ENCODE measurements around the gene GSN. TPM values are rescaled to one million over a fixed set of nuclear protein-coding genes. Genes with fewer than 3 reads are reported as not detected.

Gene GSN
- total and polyA plus RNA-seq, 2 donors (not counting 1 experiment from before 2014, with no cell fraction given), result 38.4 to 45.4 TPM

- CTCF ChIA-PET, result interaction anchor here (1.5 to 7.9 kb wide), 3 partner anchors 25 to 95 kb away, joined by 5 to 102 read pairs (median 8); no protein-coding TSS in a partner anchor
- no peaks in the 10 kb centered on the region for H4K20me1 ChIP-seq (ENCODE audit: control insufficient read depth, insufficient read depth, low read length, poor library complexity, severe bottlenecking)
- H3K9ac ChIP-seq (ENCODE audit: low read length), result no peak overlapping the region
- H3K4me2 ChIP-seq (replicated peaks; ENCODE audit: low read depth, low read length, poor library complexity, severe bottlenecking), result no peak overlapping the region
- Mint-ChIP-seq H3K27me3 (no peaks in the 10 kb centered on the region), H3K4me3 (no peak overlapping the region), H3K9me3 (ENCODE audit: insufficient read depth) (peaks cover 3% of the 10 kb centered on the region), H3K4me1 (peaks cover 23% of the 10 kb centered on the region), H3K27ac (no peak overlapping the region)
- no peak overlapping the region for H3K27ac ChIP-seq (ENCODE audit: low read length in 2 of 2)
- peak overlapping the region; percentile 34 for H2AFZ ChIP-seq (ENCODE audit: insufficient read depth, low read depth, low read length, poor library complexity, severe bottlenecking)
- TF ChIP-seq, protein P1, sequence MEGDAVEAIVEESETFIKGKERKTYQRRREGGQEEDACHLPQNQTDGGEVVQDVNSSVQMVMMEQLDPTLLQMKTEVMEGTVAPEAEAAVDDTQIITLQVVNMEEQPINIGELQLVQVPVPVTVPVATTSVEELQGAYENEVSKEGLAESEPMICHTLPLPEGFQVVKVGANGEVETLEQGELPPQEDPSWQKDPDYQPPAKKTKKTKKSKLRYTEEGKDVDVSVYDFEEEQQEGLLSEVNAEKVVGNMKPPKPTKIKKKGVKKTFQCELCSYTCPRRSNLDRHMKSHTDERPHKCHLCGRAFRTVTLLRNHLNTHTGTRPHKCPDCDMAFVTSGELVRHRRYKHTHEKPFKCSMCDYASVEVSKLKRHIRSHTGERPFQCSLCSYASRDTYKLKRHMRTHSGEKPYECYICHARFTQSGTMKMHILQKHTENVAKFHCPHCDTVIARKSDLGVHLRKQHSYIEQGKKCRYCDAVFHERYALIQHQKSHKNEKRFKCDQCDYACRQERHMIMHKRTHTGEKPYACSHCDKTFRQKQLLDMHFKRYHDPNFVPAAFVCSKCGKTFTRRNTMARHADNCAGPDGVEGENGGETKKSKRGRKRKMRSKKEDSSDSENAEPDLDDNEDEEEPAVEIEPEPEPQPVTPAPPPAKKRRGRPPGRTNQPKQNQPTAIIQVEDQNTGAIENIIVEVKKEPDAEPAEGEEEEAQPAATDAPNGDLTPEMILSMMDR (IDR thresholded peaks at IDR 0.05), result no peak
- no peak for TF ChIP-seq EZH2 (IDR thresholded peaks at IDR 0.05; ENCODE audit: borderline replicate concordance, insufficient read depth, low read depth, low read length, poor library complexity, severe bottlenecking)
- no peaks in the 10 kb centered on the region for H3K36me3 ChIP-seq (replicated peaks in 1 of 2; ENCODE audit: control extremely low read depth in 1 of 2, control insufficient read depth in 1 of 2, extremely low read depth in 1 of 2, insufficient read depth in 2 of 2, low read length in 1 of 2)
- POLR2A ChIA-PET, result no interaction called here
- intact Hi-C loops (cut with micrococcal nuclease), result no loop called here
- no peak overlapping the region for H3K4me3 ChIP-seq (ENCODE audit: control extremely low read depth in 1 of 5, extremely low read depth in 1 of 5, insufficient read depth in 1 of 5, low read depth in 2 of 5, low read length in 4 of 5)
- ATAC-seq (ENCODE audit: low read depth) (no peak), DNase-seq (no peak)
- H3K79me2 ChIP-seq (ENCODE audit: control insufficient read depth, insufficient read depth, low read length), result peaks cover 10% of the 10 kb centered on the region
- 95% methylated on average over 2 of the region's 5 CpGs for WGBS (ENCODE audit: insufficient coverage)
- peaks cover 0 to 8% (median 0%) of the 10 kb centered on the region in 3 donors for H3K9me3 ChIP-seq (ENCODE audit: control extremely low read depth in 1 of 3, control insufficient read depth in 2 of 3, insufficient read depth in 1 of 3, low read length in 2 of 3)
- H3K4me1 ChIP-seq (ENCODE audit: control insufficient read depth in 2 of 2, insufficient read depth in 2 of 2, low read length in 2 of 2), result peaks cover 17 to 19% of the 10 kb centered on the region in 2 donors
- no peaks in the 10 kb centered on the region for H3K27me3 ChIP-seq (replicated peaks in 1 of 4; ENCODE audit: control extremely low read depth in 1 of 4, control insufficient read depth in 3 of 4, insufficient read depth in 4 of 4, low read length in 3 of 4)
Observed at GRCh38 chr9:121373011-121373729, 105.2 kb downstream of the GSN start.

GRCh38 chr9:121376214-121376830 is 108.4 kb downstream of the GSN start:
- no peaks in the 10 kb centered on the region for H3K9me3 ChIP-seq (ENCODE audit: control extremely low read depth in 1 of 3, control insufficient read depth in 2 of 3, insufficient read depth in 1 of 3, low read length in 2 of 3)
- no peaks in the 10 kb centered on the region for H4K20me1 ChIP-seq (ENCODE audit: control insufficient read depth, insufficient read depth, low read length, poor library complexity, severe bottlenecking)
- ATAC-seq (ENCODE audit: low read depth) (no peak), DNase-seq (peak; percentile 16)
- Mint-ChIP-seq H3K4me3 (no peak overlapping the region), H3K9me3 (ENCODE audit: insufficient read depth) (no peaks in the 10 kb centered on the region), H3K4me1 (peaks cover 5% of the 10 kb centered on the region), H3K27ac (no peak overlapping the region), H3K27me3 (no peaks in the 10 kb centered on the region)
- no peak overlapping the region for H3K27ac ChIP-seq (ENCODE audit: low read length in 2 of 2)
- H3K36me3 ChIP-seq (replicated peaks in 1 of 2; ENCODE audit: control extremely low read depth in 1 of 2, control insufficient read depth in 1 of 2, extremely low read depth in 1 of 2, insufficient read depth in 2 of 2, low read length in 1 of 2), result no peaks in the 10 kb centered on the region
- H3K27me3 ChIP-seq (replicated peaks in 1 of 4; ENCODE audit: control extremely low read depth in 1 of 4, control insufficient read depth in 3 of 4, insufficient read depth in 4 of 4, low read length in 3 of 4), result no peaks in the 10 kb centered on the region
- no peak overlapping the region for H3K4me2 ChIP-seq (replicated peaks; ENCODE audit: low read depth, low read length, poor library complexity, severe bottlenecking)
- TF ChIP-seq EZH2 (IDR thresholded peaks at IDR 0.05; ENCODE audit: borderline replicate concordance, insufficient read depth, low read depth, low read length, poor library complexity, severe bottlenecking), result no peak
- TF ChIP-seq, protein P1 (IDR thresholded peaks at IDR 0.05), result peak; percentile 42
- intact Hi-C loops (cut with micrococcal nuclease), result loop anchor here (1.0 kb wide), 1 partner anchor 56 kb away; no protein-coding TSS in a partner anchor
- CTCF ChIA-PET, result interaction anchor here (1.0 to 7.9 kb wide), 6 partner anchors 18 to 164 kb away, joined by 3 to 102 read pairs (median 5); no protein-coding TSS in a partner anchor
- H3K79me2 ChIP-seq (ENCODE audit: control insufficient read depth, insufficient read depth, low read length), result no peaks in the 10 kb centered on the region
- no peaks in the 10 kb centered on the region for H3K4me1 ChIP-seq (ENCODE audit: control insufficient read depth in 2 of 2, insufficient read depth in 2 of 2, low read length in 2 of 2)
- no peak overlapping the region for H3K4me3 ChIP-seq (ENCODE audit: control extremely low read depth in 1 of 5, extremely low read depth in 1 of 5, insufficient read depth in 1 of 5, low read depth in 2 of 5, low read length in 4 of 5)
- POLR2A ChIA-PET, result no interaction called here
- H2AFZ ChIP-seq (ENCODE audit: insufficient read depth, low read depth, low read length, poor library complexity, severe bottlenecking), result no peak overlapping the region
- no peak overlapping the region for H3K9ac ChIP-seq (ENCODE audit: low read length)
- no CpG with 5 or more reads among the region's 4 CpGs for WGBS (ENCODE audit: insufficient coverage)
